Endodermal cell (in vitro differentiated cells): ENCODE results near the gene HDGFL2. TPM values are rescaled to one million over a fixed set of nuclear protein-coding genes. Genes with fewer than 3 reads are reported as not detected.

Source experiments
- DNase-seq: peaks from one replicate; pipeline ENCODE4 v3.0.0-alpha.2; 2017
- H3K27ac ChIP-seq: 2 replicates; pipeline ENCODE4 v1.5.1; 2013; ENCODE audit warnings: mild to moderate bottlenecking, low read depth, low read length, moderate library complexity
- H3K27me3 ChIP-seq: 2 replicates; pipeline ENCODE4 v1.6.1; 2013; ENCODE audit warnings: mild to moderate bottlenecking, low read length, moderate library complexity; ENCODE audit not compliant: insufficient read depth, control insufficient read depth, poor library complexity, severe bottlenecking
- H3K36me3 ChIP-seq: 2 replicates; pipeline ENCODE4 v1.7.0; 2013; ENCODE audit warnings: mild to moderate bottlenecking, low read length, moderate library complexity; ENCODE audit not compliant: control insufficient read depth, insufficient read depth
- H3K4me1 ChIP-seq: one replicate; pipeline ENCODE4 v1.7.0; 2013; ENCODE audit warnings: low read length; ENCODE audit not compliant: control insufficient read depth, insufficient read depth
- H3K4me3 ChIP-seq: 2 replicates; pipeline ENCODE4 v1.5.1; 2013; ENCODE audit warnings: mild to moderate bottlenecking, low read length, moderate library complexity
- H3K9ac ChIP-seq: 2 replicates; pipeline ENCODE4 v1.6.1; 2013; ENCODE audit warnings: mild to moderate bottlenecking, low read length, moderate library complexity; ENCODE audit not compliant: poor library complexity, severe bottlenecking; ENCODE audit errors: extremely low read depth
- H3K9me3 ChIP-seq: 2 replicates; pipeline ENCODE4 v1.6.1; 2013; ENCODE audit warnings: mild to moderate bottlenecking, low read length, moderate library complexity; ENCODE audit not compliant: control insufficient read depth
- H3K27ac Mint-ChIP-seq: 2 replicates; pipeline ENCODE4 v1.8.0; 2020; ENCODE audit warnings: mixed read lengths
- H3K27me3 Mint-ChIP-seq: 2 replicates; pipeline ENCODE4 v1.8.0; 2021; ENCODE audit warnings: mild to moderate bottlenecking, mixed read lengths; ENCODE audit not compliant: insufficient read depth
- H3K36me3 Mint-ChIP-seq: 2 replicates; pipeline ENCODE4 v1.8.0; 2020; ENCODE audit warnings: low read depth, mixed read lengths
- H3K4me1 Mint-ChIP-seq: 2 replicates; pipeline ENCODE4 v1.8.0; 2020; ENCODE audit warnings: mixed read lengths
- H3K4me3 Mint-ChIP-seq: 2 replicates; pipeline ENCODE4 v1.8.0; 2020; ENCODE audit warnings: mild to moderate bottlenecking, moderate library complexity, mixed read lengths
- H3K9me3 Mint-ChIP-seq: 2 replicates; pipeline ENCODE4 v1.8.0; 2020; ENCODE audit warnings: mild to moderate bottlenecking, mixed read lengths
- WGBS, 2 experiments: methylation state at CpG; one replicate each; pipeline versions ENCODE4 v1.1.5 to v1.1.7; 2013; ENCODE audit warnings: missing lambda C conversion rate in 2 of 2, mixed read lengths in 1 of 2; ENCODE audit not compliant: insufficient coverage in 1 of 2, insufficient read length in 1 of 2; 5-methylcytosine and 5-hydroxymethylcytosine counted together
- total RNA-seq, 2 donors: library from RNA; stranded (reverse); fragmentation: NEBNext Ultra II Directional in 1 of 2; extraction: Animal tissue kit (Norgen Biotek cat#: 25700) in 1 of 2; gene quantifications; 2 replicates in 1 of 2; 3 replicates in 1 of 2; pipeline ENCODE4 v1.2.1, GENCODE V29; 2021
- TF ChIP-seq, protein P1 (sequence below): fragments of 200-600 bp; sonication (generic); conservative IDR thresholded peaks from 2 replicates; pipeline ENCODE4 v1.5.0; 2021; ENCODE audit warnings: antibody characterized with exemption, mild to moderate bottlenecking

The HDGFL2 gene
- total RNA-seq, 2 donors from 2014 or later = 117 TPM

DNA sequence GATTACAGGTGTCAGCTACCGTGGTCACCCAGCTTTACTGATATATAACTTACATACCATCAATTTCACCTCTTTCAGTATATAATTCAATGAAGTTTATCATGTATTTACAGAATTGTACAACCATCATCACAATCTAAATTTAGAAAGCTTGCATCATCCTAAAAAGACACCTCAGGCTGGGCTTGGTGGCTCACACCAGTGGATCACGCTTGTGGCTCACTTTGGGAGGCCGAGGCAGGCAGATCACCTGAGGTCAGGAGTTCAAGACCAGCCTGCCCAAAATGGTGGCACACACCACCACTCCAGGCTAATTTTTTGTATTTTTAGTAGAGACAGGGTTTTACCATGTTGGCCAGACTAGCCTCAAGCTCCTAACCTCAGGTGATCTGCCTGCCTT, 4.3 kb upstream of the HDGFL2 start:
- no peaks in the 10 kb centered on the region for H3K36me3 ChIP-seq
- TF ChIP-seq, protein P1, sequence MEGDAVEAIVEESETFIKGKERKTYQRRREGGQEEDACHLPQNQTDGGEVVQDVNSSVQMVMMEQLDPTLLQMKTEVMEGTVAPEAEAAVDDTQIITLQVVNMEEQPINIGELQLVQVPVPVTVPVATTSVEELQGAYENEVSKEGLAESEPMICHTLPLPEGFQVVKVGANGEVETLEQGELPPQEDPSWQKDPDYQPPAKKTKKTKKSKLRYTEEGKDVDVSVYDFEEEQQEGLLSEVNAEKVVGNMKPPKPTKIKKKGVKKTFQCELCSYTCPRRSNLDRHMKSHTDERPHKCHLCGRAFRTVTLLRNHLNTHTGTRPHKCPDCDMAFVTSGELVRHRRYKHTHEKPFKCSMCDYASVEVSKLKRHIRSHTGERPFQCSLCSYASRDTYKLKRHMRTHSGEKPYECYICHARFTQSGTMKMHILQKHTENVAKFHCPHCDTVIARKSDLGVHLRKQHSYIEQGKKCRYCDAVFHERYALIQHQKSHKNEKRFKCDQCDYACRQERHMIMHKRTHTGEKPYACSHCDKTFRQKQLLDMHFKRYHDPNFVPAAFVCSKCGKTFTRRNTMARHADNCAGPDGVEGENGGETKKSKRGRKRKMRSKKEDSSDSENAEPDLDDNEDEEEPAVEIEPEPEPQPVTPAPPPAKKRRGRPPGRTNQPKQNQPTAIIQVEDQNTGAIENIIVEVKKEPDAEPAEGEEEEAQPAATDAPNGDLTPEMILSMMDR = no peak
- Mint-ChIP-seq H3K27me3 (no peaks in the 10 kb centered on the region), H3K9me3 (no peaks in the 10 kb centered on the region), H3K36me3 (no peaks in the 10 kb centered on the region), H3K4me1 (no peaks in the 10 kb centered on the region), H3K4me3 (no peak overlapping the region), H3K27ac (no peak overlapping the region)
- no peak for DNase-seq
- no peaks in the 10 kb centered on the region for H3K27me3 ChIP-seq
- no peaks in the 10 kb centered on the region for H3K4me1 ChIP-seq
- no peak overlapping the region for H3K4me3 ChIP-seq
- no peak overlapping the region for H3K27ac ChIP-seq
- H3K9ac ChIP-seq = no peak overlapping the region
- 84 to 100% methylated on average over 1 to 3 of the region's 3 CpGs for WGBS, 2 experiments
- no peaks in the 10 kb centered on the region for H3K9me3 ChIP-seq

DNA sequence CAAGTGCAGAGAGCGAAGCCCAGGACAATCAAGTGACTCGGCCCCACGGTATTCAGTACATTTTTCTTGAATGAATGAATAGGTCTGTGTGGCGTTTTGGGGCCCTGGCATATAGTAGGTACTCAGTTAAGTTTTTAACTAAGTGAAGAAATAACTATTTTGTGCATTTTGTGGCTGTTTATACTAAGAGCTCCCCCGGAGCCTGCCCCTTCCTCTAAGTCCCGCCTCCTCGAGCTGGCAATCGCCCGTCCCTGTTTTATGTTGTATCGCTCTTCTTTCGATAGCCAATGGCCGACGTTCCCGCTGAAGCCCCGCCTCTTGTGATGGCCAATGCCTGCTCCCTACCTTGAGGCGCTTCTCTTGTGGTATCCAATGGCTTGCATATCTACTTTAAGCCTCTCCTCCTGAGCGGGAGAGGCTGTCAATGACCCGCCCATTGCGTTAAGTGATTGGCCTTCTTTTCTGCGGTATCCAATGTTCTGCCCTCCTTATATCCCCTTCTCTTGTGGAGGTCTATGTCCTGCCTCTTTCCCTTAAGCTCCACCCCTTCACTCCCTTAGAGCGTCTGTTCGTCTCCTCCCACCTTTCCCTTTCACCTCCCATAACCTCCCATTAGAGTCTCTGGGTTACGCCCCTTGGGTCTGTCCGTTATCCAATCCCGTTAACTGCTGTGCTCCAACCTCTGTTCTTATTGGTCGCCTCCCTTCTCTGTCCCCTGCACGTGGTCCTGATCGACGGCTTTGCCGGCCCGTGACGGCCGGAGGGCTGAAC, 509 bp upstream of the HDGFL2 start:
- Mint-ChIP-seq H3K9me3 (no peaks in the 10 kb centered on the region), H3K4me1 (peaks cover 10% of the 10 kb centered on the region), H3K27ac (no peak overlapping the region), H3K4me3 (no peak overlapping the region), H3K36me3 (peaks cover 4% of the 10 kb centered on the region), H3K27me3 (no peaks in the 10 kb centered on the region)
- Histone ChIP-seq H3K27me3 (no peaks in the 10 kb centered on the region), H3K27ac (no peak overlapping the region), H3K9me3 (no peaks in the 10 kb centered on the region), H3K36me3 (peaks cover 10% of the 10 kb centered on the region), H3K4me3 (peak overlapping the region; percentile 83), H3K4me1 (no peaks in the 10 kb centered on the region), H3K9ac (peak overlapping the region; percentile 51)
- TF ChIP-seq, protein P1 = no peak
- peak; percentile 99 for DNase-seq
- 3% methylated on average over 31 to 33 of the region's 33 CpGs for WGBS, 2 experiments

DNA sequence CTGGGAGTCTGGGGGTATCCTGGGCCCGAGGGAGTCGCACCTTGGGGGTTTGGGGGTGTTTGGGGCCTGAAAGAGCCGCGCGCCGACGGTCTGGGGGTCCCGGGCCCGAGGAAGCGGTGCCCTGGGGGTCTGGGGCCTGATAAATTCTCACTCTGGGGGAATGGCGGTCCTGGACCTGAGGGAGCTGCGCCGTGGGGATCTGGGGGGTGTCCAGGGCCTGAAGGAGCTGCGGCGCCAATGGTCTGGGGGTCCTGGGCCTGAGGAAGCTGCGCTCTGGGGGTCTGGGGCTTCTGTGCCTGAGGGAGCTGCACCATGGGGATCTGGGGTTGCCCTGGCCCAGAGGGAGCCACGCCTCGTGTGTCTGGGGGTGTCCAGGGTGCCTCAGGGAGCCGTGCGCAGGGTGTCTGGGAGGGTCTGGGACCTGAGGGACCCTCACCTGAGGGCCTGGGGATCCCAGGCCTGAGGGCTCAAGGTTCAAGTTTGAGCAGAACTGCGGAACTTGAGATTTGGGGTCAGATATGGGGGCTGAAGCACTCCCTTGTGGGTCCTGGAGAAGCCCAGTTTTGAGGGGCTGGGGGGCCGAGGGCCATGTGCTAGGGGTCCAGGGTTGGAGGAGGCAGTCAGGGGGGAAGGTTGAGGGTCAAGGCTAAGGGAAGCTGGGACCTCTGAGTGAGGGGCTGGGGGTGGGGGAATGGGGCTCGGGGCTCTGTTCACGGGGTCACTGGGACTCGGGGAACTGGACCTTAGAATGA, 1.1 kb downstream of the HDGFL2 start:
- H3K36me3 Mint-ChIP-seq = peaks cover 18% of the 10 kb centered on the region
- peaks cover 10% of the 10 kb centered on the region for H3K4me1 Mint-ChIP-seq
- no peak for DNase-seq
- Histone ChIP-seq H3K9ac (peak overlapping the region; percentile 77), H3K9me3 (no peaks in the 10 kb centered on the region), H3K4me1 (no peaks in the 10 kb centered on the region), H3K27me3 (no peaks in the 10 kb centered on the region), H3K27ac (no peak overlapping the region), H3K4me3 (peak overlapping the region; percentile 90), H3K36me3 (peaks cover 24% of the 10 kb centered on the region)
- TF ChIP-seq, protein P1 = no peak
- WGBS, 2 experiments = 29 to 56% methylated on average over 4 to 25 of the region's 25 CpGs
- no peaks in the 10 kb centered on the region for H3K9me3 Mint-ChIP-seq
- no peak overlapping the region for H3K4me3 Mint-ChIP-seq
- peak overlapping the region; percentile 94 for H3K27ac Mint-ChIP-seq
- H3K27me3 Mint-ChIP-seq = no peaks in the 10 kb centered on the region
